ENCODE measurements around the gene CASKIN2. TPM values are rescaled to one million over a fixed set of nuclear protein-coding genes. Genes with fewer than 3 reads are reported as not detected.

The CASKIN2 gene
- total and polyA plus RNA-seq, 2 experiments from 2014 or later = 1.9 to 6.2 TPM

DNA sequence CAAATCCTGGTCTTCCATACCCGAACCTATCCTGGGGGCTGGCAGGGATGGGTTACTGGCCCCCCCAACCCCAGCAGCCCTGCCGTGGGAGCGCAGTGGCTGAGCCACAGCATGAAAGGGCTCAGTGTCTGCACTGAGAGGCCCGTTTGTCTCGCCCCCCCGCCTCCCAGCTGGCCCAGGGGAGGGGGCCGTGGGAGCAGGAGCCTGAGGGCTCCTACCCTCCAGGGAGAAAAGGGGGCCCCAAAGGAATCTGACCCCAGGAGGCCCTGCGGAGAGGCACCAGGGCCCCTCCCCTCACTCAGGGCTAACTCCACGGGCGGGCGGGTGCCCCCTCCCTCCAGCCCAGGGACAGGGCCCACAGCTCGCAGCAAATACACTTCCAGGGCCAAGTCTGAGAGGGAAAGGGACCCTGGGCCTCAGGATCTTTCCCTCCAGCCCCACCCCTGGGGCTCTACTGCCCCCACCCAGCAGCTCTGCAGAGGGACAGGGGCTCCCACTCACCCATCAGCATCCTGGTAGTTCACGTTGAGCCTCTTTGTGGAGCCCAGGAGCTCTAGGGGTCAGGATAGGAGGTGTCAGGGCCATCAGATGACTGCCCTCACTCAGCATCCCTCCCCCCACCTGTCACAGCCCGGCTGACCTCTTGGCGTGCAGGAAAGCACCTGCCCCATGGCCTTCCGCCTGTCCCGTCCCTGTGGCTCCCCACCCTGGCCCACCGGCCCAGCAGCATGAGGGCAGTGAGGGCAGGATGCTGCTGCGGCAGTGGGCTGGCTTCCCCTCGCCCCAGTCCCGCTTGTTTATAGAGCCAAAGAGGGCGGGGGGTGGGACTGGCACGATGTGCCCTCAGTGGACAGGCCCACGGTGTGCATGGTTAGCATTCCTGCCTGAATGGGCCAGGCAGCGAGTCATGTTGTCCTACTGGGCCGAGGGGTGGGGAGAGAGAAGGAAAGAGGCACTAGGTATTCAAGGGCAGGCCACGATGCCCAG lies 7.3 kb downstream of the CASKIN2 start:
- no peak for DNase-seq
- 79 to 83% methylated on average over 22 to 25 of the region's 27 CpGs for WGBS, 2 experiments (ENCODE audit: low coverage in 1 of 2, low lambda C conversion rate in 2 of 2, missing lambda C conversion rate in 2 of 2)
- in situ Hi-C loops (cut with MboI) = no loop called here
- H4K20me1 ChIP-seq (ENCODE audit: insufficient read depth) = no peaks in the 10 kb centered on the region
- no peak overlapping the region for H3K27ac ChIP-seq
- TF ChIP-seq EZH2 (IDR thresholded peaks at IDR 0.05; ENCODE audit: insufficient read depth, poor library complexity, severe bottlenecking) (no peak), EZH2phosphoT487 (IDR thresholded peaks at IDR 0.05; ENCODE audit: insufficient read depth, low read depth) (no peak)
- H3K79me2 ChIP-seq (ENCODE audit: insufficient read depth) = 0 out of 2 replicates have a peak, but pooled peaks cover 4% of the 10 kb centered on the region
- no peak overlapping the region for H3K4me2 ChIP-seq (ENCODE audit: unreplicated experiment)
- no peak overlapping the region for H2AFZ ChIP-seq
- H3K9ac ChIP-seq = no peak overlapping the region
- H3K9me2 ChIP-seq (ENCODE audit: insufficient read depth) = no peaks in the 10 kb centered on the region
- no peaks in the 10 kb centered on the region for H3K27me3 ChIP-seq (replicated peaks; ENCODE audit: insufficient read depth)
- H3K4me1 ChIP-seq (ENCODE audit: insufficient read depth) = no peaks in the 10 kb centered on the region
- H3K9me3 ChIP-seq (ENCODE audit: low read depth) = no peaks in the 10 kb centered on the region
- H3K4me3 ChIP-seq = no peak overlapping the region
- no peaks in the 10 kb centered on the region for H3F3A ChIP-seq (ENCODE audit: insufficient read depth)
- no peaks in the 10 kb centered on the region for H3K36me3 ChIP-seq (ENCODE audit: low read depth)

DNA sequence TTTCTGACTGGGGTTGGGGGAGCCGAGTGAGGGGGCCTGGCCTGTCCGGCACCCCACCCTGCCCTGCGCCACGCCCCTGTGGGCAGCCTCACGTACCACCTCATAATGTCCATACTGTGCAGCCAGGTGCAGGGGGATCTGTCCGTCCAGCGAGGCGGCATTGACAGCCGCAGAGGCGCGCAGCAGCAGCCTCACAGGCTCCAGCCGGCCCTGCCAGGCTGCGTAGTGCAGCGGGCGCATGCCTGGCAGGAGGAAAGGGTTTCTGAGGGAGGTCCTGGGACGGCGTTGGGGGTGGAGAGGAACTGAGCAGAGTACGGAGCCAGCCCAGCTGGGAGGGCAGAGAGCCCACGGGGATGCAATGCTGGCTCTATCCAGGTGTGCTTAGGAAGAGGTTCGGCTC lies 8.4 kb downstream of the CASKIN2 start:
- no peak overlapping the region for H3K9ac ChIP-seq
- in situ Hi-C loops (cut with MboI) = no loop called here
- 93 to 94% methylated on average over 20 of the region's 20 CpGs for WGBS, 2 experiments (ENCODE audit: low coverage in 1 of 2, low lambda C conversion rate in 2 of 2, missing lambda C conversion rate in 2 of 2)

DNA sequence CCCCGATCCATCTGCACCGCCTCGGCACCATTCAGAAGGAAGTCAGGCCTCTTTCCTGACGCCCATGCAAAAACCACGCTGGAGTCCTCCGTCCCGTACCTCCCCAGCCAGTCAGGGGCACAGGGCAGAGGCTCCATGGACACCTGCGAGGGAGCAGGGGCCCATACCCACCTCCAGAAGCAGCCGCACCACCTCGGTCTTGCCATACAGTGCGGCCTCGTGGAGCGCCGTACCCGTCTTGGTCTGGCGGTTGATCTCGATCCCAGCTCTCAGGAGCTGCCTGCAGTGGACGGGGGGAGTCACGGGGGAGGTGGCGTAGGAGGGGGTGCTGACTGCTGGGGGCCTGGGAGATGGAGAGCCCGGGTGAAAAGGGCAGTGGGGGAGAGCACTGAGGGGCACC lies 9.2 kb downstream of the CASKIN2 start:
- WGBS, 2 experiments (ENCODE audit: low coverage in 1 of 2, low lambda C conversion rate in 2 of 2, missing lambda C conversion rate in 2 of 2) = 91 to 94% methylated on average over 10 to 21 of the region's 21 CpGs
- H3K27me3 ChIP-seq (replicated peaks; ENCODE audit: insufficient read depth) = no peaks in the 10 kb centered on the region
- H3K4me1 ChIP-seq (ENCODE audit: insufficient read depth) = no peaks in the 10 kb centered on the region
- H3K4me2 ChIP-seq (ENCODE audit: unreplicated experiment) = no peak overlapping the region
- no peaks in the 10 kb centered on the region for H3K36me3 ChIP-seq (ENCODE audit: low read depth)
- no peaks in the 10 kb centered on the region for H3F3A ChIP-seq (ENCODE audit: insufficient read depth)
- TF ChIP-seq EZH2phosphoT487 (IDR thresholded peaks at IDR 0.05; ENCODE audit: insufficient read depth, low read depth) = no peak
- no peak for TF ChIP-seq EZH2 (IDR thresholded peaks at IDR 0.05; ENCODE audit: insufficient read depth, poor library complexity, severe bottlenecking)
- no peak overlapping the region for H3K27ac ChIP-seq
- H2AFZ ChIP-seq = no peak overlapping the region
- no peaks in the 10 kb centered on the region for H3K9me3 ChIP-seq (ENCODE audit: low read depth)
- no peaks in the 10 kb centered on the region for H3K9me2 ChIP-seq (ENCODE audit: insufficient read depth)
- no peaks in the 10 kb centered on the region for H3K79me2 ChIP-seq (ENCODE audit: insufficient read depth)
- in situ Hi-C loops (cut with MboI) = no loop called here
- H4K20me1 ChIP-seq (ENCODE audit: insufficient read depth) = no peaks in the 10 kb centered on the region
- no peak overlapping the region for H3K9ac ChIP-seq
- DNase-seq = no peak
- H3K4me3 ChIP-seq = no peak overlapping the region

More for the DNA sequence above, 8.4 kb downstream of the CASKIN2 start:
- Histone ChIP-seq H3K4me1 (ENCODE audit: insufficient read depth) (no peaks in the 10 kb centered on the region), H3K27ac (no peak overlapping the region), H3K36me3 (ENCODE audit: low read depth) (no peaks in the 10 kb centered on the region), H2AFZ (no peak overlapping the region), H3F3A (ENCODE audit: insufficient read depth) (no peaks in the 10 kb centered on the region), H3K9me2 (ENCODE audit: insufficient read depth) (no peaks in the 10 kb centered on the region), H3K9me3 (ENCODE audit: low read depth) (no peaks in the 10 kb centered on the region), H3K27me3 (replicated peaks; ENCODE audit: insufficient read depth) (no peaks in the 10 kb centered on the region), H3K4me3 (no peak overlapping the region), H3K4me2 (ENCODE audit: unreplicated experiment) (no peak overlapping the region), H4K20me1 (ENCODE audit: insufficient read depth) (no peaks in the 10 kb centered on the region), H3K79me2 (ENCODE audit: insufficient read depth) (no peaks in the 10 kb centered on the region)
- TF ChIP-seq EZH2phosphoT487 (IDR thresholded peaks at IDR 0.05; ENCODE audit: insufficient read depth, low read depth) = no peak
- no peak for DNase-seq

DNA sequence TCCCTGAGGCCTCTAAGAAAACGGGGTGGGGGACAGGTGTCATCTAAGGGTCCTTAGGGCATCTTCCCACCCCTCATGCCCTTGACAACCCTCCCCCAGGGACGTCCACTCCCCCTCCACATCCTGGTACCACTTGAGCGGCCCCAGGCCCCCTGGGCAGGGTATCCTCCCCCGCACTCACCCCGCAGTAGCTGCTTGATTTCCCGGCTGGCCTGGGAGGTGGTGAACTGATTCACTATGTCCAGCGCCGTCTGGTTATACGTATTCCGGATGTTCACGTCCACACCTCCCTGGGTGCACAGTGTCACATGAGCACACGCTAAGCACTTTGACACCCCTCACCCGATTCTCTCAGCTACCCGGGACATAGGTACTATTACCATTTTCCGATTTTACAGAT lies 9.7 kb downstream of the CASKIN2 start:
- no peak for DNase-seq
- H3K9ac ChIP-seq = no peak overlapping the region
- no peak overlapping the region for H2AFZ ChIP-seq
- no peaks in the 10 kb centered on the region for H3K36me3 ChIP-seq (ENCODE audit: low read depth)
- H3K27ac ChIP-seq = no peak overlapping the region
- no peak overlapping the region for H3K4me2 ChIP-seq (ENCODE audit: unreplicated experiment)
- no peaks in the 10 kb centered on the region for H3K79me2 ChIP-seq (ENCODE audit: insufficient read depth)
- WGBS, 2 experiments (ENCODE audit: low coverage in 1 of 2, low lambda C conversion rate in 2 of 2, missing lambda C conversion rate in 2 of 2) = 87% methylated on average over 15 of the region's 15 CpGs
- no peaks in the 10 kb centered on the region for H3F3A ChIP-seq (ENCODE audit: insufficient read depth)
- H3K27me3 ChIP-seq (replicated peaks; ENCODE audit: insufficient read depth) = no peaks in the 10 kb centered on the region
- H4K20me1 ChIP-seq (ENCODE audit: insufficient read depth) = no peaks in the 10 kb centered on the region
- H3K4me3 ChIP-seq = no peak overlapping the region
- H3K9me3 ChIP-seq (ENCODE audit: low read depth) = no peaks in the 10 kb centered on the region
- in situ Hi-C loops (cut with MboI) = no loop called here
- H3K4me1 ChIP-seq (ENCODE audit: insufficient read depth) = no peaks in the 10 kb centered on the region
- no peaks in the 10 kb centered on the region for H3K9me2 ChIP-seq (ENCODE audit: insufficient read depth)
- TF ChIP-seq EZH2 (IDR thresholded peaks at IDR 0.05; ENCODE audit: insufficient read depth, poor library complexity, severe bottlenecking) = no peak
- no peak for TF ChIP-seq EZH2phosphoT487 (IDR thresholded peaks at IDR 0.05; ENCODE audit: insufficient read depth, low read depth)
